Measurements from ENCODE around the gene WFIKKN1. TPM values are rescaled to one million over a fixed set of nuclear protein-coding genes. Genes with fewer than 3 reads are reported as not detected.

Gene WFIKKN1
- total RNA-seq, 1 experiment from 2014 or later, result not detected

DNA sequence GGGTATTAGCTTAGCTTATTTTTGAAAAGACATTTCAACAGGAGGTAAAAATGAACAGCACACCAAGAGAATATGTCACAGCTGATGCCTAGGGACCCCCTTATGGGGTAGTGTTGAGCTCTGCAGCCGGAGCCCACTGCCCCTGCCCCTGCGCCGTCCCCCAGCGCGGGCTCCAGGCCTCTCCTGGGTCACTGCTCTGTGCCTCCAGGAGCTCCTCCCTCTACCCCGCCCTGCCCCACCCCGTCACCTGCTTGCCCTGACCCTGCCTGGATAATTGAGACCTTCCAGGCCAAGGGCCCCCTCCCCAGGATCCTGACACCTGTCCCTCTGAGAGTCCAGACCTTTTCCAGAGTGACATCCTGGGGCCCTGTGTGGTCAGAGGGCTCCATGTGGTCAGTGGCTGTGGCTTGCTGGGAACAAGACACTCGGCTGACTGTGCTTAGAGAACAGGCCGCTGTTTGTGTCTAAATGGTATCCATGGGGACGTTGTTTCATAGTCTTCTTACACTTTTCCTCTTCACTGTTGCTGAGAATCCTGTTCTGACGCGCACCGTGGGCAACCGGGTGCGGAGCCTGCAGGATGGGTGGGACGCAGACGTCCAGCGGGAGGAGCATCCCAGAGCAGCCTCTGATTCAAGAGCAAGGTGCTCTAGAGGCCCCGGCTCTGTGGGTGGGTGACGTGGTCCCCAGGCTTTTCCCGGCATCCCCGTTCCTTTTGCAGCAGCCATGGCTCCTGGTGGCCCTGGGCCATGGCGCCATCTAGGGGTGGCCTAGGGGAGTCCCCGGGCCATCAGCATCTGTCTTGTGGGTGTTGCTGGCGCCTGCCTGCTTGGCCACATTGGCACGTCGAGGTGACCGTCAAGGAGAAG, 20.0 kb upstream of the WFIKKN1 start:
- H4K20me1 ChIP-seq (ENCODE audit: insufficient read depth, low read depth, low read length), result no peaks in the 10 kb centered on the region
- H3K36me3 ChIP-seq (ENCODE audit: insufficient read depth, low read length), result no peaks in the 10 kb centered on the region
- no peak overlapping the region for H3K27ac ChIP-seq (ENCODE audit: low read length)
- no peaks in the 10 kb centered on the region for H3K9me2 ChIP-seq (replicated peaks; ENCODE audit: insufficient read depth, low read length)
- no peaks in the 10 kb centered on the region for H3K79me2 ChIP-seq (ENCODE audit: low read length)
- no peak overlapping the region for H3K4me3 ChIP-seq (ENCODE audit: low read length)
- H2AFZ ChIP-seq (ENCODE audit: low read length), result no peak overlapping the region
- H3K27me3 ChIP-seq (ENCODE audit: low read length), result no peaks in the 10 kb centered on the region
- no peaks in the 10 kb centered on the region for H3K4me1 ChIP-seq (ENCODE audit: low read length)
- DNase-seq, result peak; percentile 64
- no peak overlapping the region for H3K9ac ChIP-seq (ENCODE audit: low read length)
- H3K4me2 ChIP-seq (ENCODE audit: low read depth, low read length, poor library complexity, severe bottlenecking), result no peak overlapping the region
- 0 out of 2 replicates have a peak, but pooled peaks cover under 1% of the 10 kb centered on the region for H3K9me3 ChIP-seq (ENCODE audit: low read length)

GRCh38 chr16:615122-615521, 15.7 kb upstream of the WFIKKN1 start:
- H3K4me1 ChIP-seq (ENCODE audit: low read length), result no peaks in the 10 kb centered on the region
- no peak overlapping the region for H3K27ac ChIP-seq (ENCODE audit: low read length)
- H3K36me3 ChIP-seq (ENCODE audit: insufficient read depth, low read length), result no peaks in the 10 kb centered on the region
- H3K9me3 ChIP-seq (ENCODE audit: low read length), result no peaks in the 10 kb centered on the region
- H3K79me2 ChIP-seq (ENCODE audit: low read length), result no peaks in the 10 kb centered on the region
- H3K4me2 ChIP-seq (ENCODE audit: low read depth, low read length, poor library complexity, severe bottlenecking), result no peak overlapping the region
- H4K20me1 ChIP-seq (ENCODE audit: insufficient read depth, low read depth, low read length), result no peaks in the 10 kb centered on the region
- H3K27me3 ChIP-seq (ENCODE audit: low read length), result no peaks in the 10 kb centered on the region
- no peak overlapping the region for H2AFZ ChIP-seq (ENCODE audit: low read length)
- H3K4me3 ChIP-seq (ENCODE audit: low read length), result no peak overlapping the region
- DNase-seq, result no peak
- no peaks in the 10 kb centered on the region for H3K9me2 ChIP-seq (replicated peaks; ENCODE audit: insufficient read depth, low read length)
- H3K9ac ChIP-seq (ENCODE audit: low read length), result no peak overlapping the region

GRCh38 chr16:616733-617586, 13.8 kb upstream of the WFIKKN1 start:
- H3K4me1 ChIP-seq (ENCODE audit: low read length), result no peaks in the 10 kb centered on the region
- H3K9ac ChIP-seq (ENCODE audit: low read length), result no peak overlapping the region
- no peaks in the 10 kb centered on the region for H3K79me2 ChIP-seq (ENCODE audit: low read length)
- no peak overlapping the region for H3K27ac ChIP-seq (ENCODE audit: low read length)
- no peak overlapping the region for H3K4me3 ChIP-seq (ENCODE audit: low read length)
- H3K4me2 ChIP-seq (ENCODE audit: low read depth, low read length, poor library complexity, severe bottlenecking), result no peak overlapping the region
- no peaks in the 10 kb centered on the region for H3K9me3 ChIP-seq (ENCODE audit: low read length)
- H4K20me1 ChIP-seq (ENCODE audit: insufficient read depth, low read depth, low read length), result no peaks in the 10 kb centered on the region
- no peaks in the 10 kb centered on the region for H3K9me2 ChIP-seq (replicated peaks; ENCODE audit: insufficient read depth, low read length)
- H3K27me3 ChIP-seq (ENCODE audit: low read length), result no peaks in the 10 kb centered on the region
- H3K36me3 ChIP-seq (ENCODE audit: insufficient read depth, low read length), result no peaks in the 10 kb centered on the region
- DNase-seq, result no peak
- H2AFZ ChIP-seq (ENCODE audit: low read length), result no peak overlapping the region

- Histone ChIP-seq H3K79me2 (ENCODE audit: low read length) (no peaks in the 10 kb centered on the region), H3K4me3 (ENCODE audit: low read length) (no peak overlapping the region), H3K4me2 (ENCODE audit: low read depth, low read length, poor library complexity, severe bottlenecking) (no peak overlapping the region), H3K9ac (ENCODE audit: low read length) (no peak overlapping the region), H3K36me3 (ENCODE audit: insufficient read depth, low read length) (no peaks in the 10 kb centered on the region), H3K9me3 (ENCODE audit: low read length) (no peaks in the 10 kb centered on the region), H2AFZ (ENCODE audit: low read length) (no peak overlapping the region), H3K4me1 (ENCODE audit: low read length) (no peaks in the 10 kb centered on the region), H3K27me3 (ENCODE audit: low read length) (no peaks in the 10 kb centered on the region), H4K20me1 (ENCODE audit: insufficient read depth, low read depth, low read length) (no peaks in the 10 kb centered on the region), H3K9me2 (replicated peaks; ENCODE audit: insufficient read depth, low read length) (no peaks in the 10 kb centered on the region), H3K27ac (ENCODE audit: low read length) (no peak overlapping the region)
- no peak for DNase-seq
Observed at GRCh38 chr16:617855-618254, 12.9 kb upstream of the WFIKKN1 start.

DNA sequence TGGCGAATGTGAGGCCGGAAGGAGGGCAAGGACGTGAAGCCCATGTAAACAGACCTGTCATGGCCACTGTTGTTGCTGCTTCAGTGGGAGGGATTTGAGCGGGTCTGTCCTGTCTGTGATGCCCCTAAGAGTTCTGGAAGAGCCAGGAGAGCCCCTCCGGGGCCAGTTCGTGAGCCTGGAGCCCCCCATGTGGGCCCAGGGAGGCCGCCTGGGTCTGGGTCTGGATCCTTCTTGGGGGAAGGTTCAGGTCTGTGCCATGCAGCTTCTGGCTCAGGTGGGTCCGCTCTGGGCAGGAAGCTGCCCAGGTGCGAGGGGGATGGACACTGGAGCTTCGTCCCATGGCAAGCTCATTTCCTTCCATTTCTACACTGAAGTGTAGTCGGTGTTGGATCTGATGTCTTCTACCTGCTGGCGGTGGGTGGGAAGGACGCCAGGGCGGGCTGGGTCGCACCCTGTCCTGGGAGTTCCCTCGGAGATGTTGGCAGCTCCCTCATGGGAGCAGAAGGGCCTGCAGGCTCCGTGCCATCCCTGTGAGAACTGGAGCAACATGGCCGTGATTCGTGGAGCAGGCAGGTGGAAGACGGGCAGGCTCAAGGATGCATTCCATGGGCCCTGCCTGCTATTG, 11.2 kb upstream of the WFIKKN1 start:
- H3K4me1 ChIP-seq (ENCODE audit: low read length), result peaks cover 10% of the 10 kb centered on the region
- no peaks in the 10 kb centered on the region for H3K9me2 ChIP-seq (replicated peaks; ENCODE audit: insufficient read depth, low read length)
- H3K36me3 ChIP-seq (ENCODE audit: insufficient read depth, low read length), result no peaks in the 10 kb centered on the region
- no peak for DNase-seq
- H4K20me1 ChIP-seq (ENCODE audit: insufficient read depth, low read depth, low read length), result 0 out of 2 replicates have a peak, but pooled peaks cover 6% of the 10 kb centered on the region
- H3K79me2 ChIP-seq (ENCODE audit: low read length), result no peaks in the 10 kb centered on the region
- no peak overlapping the region for H3K9ac ChIP-seq (ENCODE audit: low read length)
- H3K27ac ChIP-seq (ENCODE audit: low read length), result no peak overlapping the region
- no peak overlapping the region for H2AFZ ChIP-seq (ENCODE audit: low read length)
- H3K27me3 ChIP-seq (ENCODE audit: low read length), result no peaks in the 10 kb centered on the region
- no peak overlapping the region for H3K4me2 ChIP-seq (ENCODE audit: low read depth, low read length, poor library complexity, severe bottlenecking)
- H3K4me3 ChIP-seq (ENCODE audit: low read length), result no peak overlapping the region
- H3K9me3 ChIP-seq (ENCODE audit: low read length), result no peaks in the 10 kb centered on the region

- H3K4me3 ChIP-seq (ENCODE audit: low read length), result no peak overlapping the region
- H3K9ac ChIP-seq (ENCODE audit: low read length), result no peak overlapping the region
Observed at GRCh38 chr16:620700-621525, 9.9 kb upstream of the WFIKKN1 start.

DNA sequence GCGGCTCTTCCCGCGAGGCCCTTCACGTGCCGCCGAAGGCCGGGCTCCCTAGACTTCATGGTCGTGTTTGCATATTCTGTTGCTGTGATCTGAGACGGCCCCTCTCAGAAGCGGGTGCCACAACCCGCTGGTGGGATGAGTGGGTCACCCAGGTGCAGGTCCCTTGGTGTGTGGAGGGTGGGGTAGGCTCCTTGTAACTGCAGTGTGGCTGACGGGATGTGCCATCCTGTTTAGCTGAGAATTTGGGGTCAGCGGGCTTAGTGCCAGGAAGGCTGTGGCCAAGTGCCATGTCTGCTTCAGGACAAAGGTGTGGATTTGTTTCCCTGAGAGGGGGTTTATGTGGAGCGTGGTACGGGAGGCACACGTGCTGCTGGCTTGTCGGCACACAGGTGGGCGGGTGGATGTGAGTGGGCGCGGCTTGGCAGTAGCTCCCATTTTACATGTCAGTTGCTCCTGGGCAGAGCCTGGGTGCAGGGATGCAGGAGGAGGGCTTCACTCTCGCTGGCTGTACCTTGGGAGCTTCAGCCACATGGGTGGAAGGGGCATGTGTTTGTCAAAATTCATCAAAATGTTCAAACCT, 9.2 kb upstream of the WFIKKN1 start:
- Histone ChIP-seq H3K9me3 (ENCODE audit: low read length) (no peaks in the 10 kb centered on the region), H3K36me3 (ENCODE audit: insufficient read depth, low read length) (no peaks in the 10 kb centered on the region), H3K79me2 (ENCODE audit: low read length) (no peaks in the 10 kb centered on the region), H3K27me3 (ENCODE audit: low read length) (no peaks in the 10 kb centered on the region), H3K4me3 (ENCODE audit: low read length) (no peak overlapping the region), H4K20me1 (ENCODE audit: insufficient read depth, low read depth, low read length) (0 out of 2 replicates have a peak, but pooled peaks cover 6% of the 10 kb centered on the region), H3K9me2 (replicated peaks; ENCODE audit: insufficient read depth, low read length) (no peaks in the 10 kb centered on the region), H3K4me2 (ENCODE audit: low read depth, low read length, poor library complexity, severe bottlenecking) (no peak overlapping the region), H3K9ac (ENCODE audit: low read length) (no peak overlapping the region), H3K4me1 (ENCODE audit: low read length) (peaks cover 16% of the 10 kb centered on the region), H3K27ac (ENCODE audit: low read length) (no peak overlapping the region), H2AFZ (ENCODE audit: low read length) (no peak overlapping the region)
- no peak for DNase-seq

More at GRCh38 chr16:620700-621525, 9.9 kb upstream of the WFIKKN1 start:
- H3K9me3 ChIP-seq (ENCODE audit: low read length), result no peaks in the 10 kb centered on the region
- no peak overlapping the region for H2AFZ ChIP-seq (ENCODE audit: low read length)
- no peaks in the 10 kb centered on the region for H3K9me2 ChIP-seq (replicated peaks; ENCODE audit: insufficient read depth, low read length)
- no peak for DNase-seq
- H4K20me1 ChIP-seq (ENCODE audit: insufficient read depth, low read depth, low read length), result 0 out of 2 replicates have a peak, but pooled peaks cover 6% of the 10 kb centered on the region
- H3K27me3 ChIP-seq (ENCODE audit: low read length), result no peaks in the 10 kb centered on the region
- H3K27ac ChIP-seq (ENCODE audit: low read length), result no peak overlapping the region
- no peaks in the 10 kb centered on the region for H3K36me3 ChIP-seq (ENCODE audit: insufficient read depth, low read length)
- no peaks in the 10 kb centered on the region for H3K79me2 ChIP-seq (ENCODE audit: low read length)
- no peak overlapping the region for H3K4me2 ChIP-seq (ENCODE audit: low read depth, low read length, poor library complexity, severe bottlenecking)
- peaks cover 16% of the 10 kb centered on the region for H3K4me1 ChIP-seq (ENCODE audit: low read length)

Data from Karpas-422 (cell line).